H9 (cell line): ENCODE results near the gene GRK4. TPM values are rescaled to one million over a fixed set of nuclear protein-coding genes. Genes with fewer than 3 reads are reported as not detected.

Experiments used
- DNase-seq: peaks from one replicate; pipeline ENCODE4 v3.0.0-alpha.2; 2017
- H2AFZ ChIP-seq: one replicate; pipeline ENCODE4 v1.6.1; 2013; ENCODE audit warnings: mild to moderate bottlenecking, low read length, control low read depth, moderate library complexity
- H2AK5ac ChIP-seq: 2 replicates; pipeline ENCODE4 v1.6.1; 2013; ENCODE audit warnings: low read length, control low read depth, mixed read lengths; ENCODE audit not compliant: insufficient read length
- H2BK120ac ChIP-seq: one replicate; pipeline ENCODE4 v1.6.1; 2013; ENCODE audit warnings: low read depth, mild to moderate bottlenecking, low read length, control low read depth, inconsistent platforms; ENCODE audit not compliant: poor library complexity, severe bottlenecking
- H2BK12ac ChIP-seq: 2 replicates; pipeline ENCODE4 v1.6.1; 2013; ENCODE audit warnings: low read length, control low read depth, mixed read lengths, low read depth; ENCODE audit not compliant: insufficient read length
- H2BK15ac ChIP-seq: 2 replicates; pipeline ENCODE4 v1.6.1; 2013; ENCODE audit warnings: low read depth, low read length, control low read depth
- H2BK20ac ChIP-seq: one replicate; pipeline ENCODE4 v1.6.1; 2013; ENCODE audit warnings: low read depth, mild to moderate bottlenecking, low read length, control low read depth, inconsistent platforms; ENCODE audit not compliant: poor library complexity, severe bottlenecking
- H2BK5ac ChIP-seq: 2 replicates; pipeline ENCODE4 v1.6.1; 2013; ENCODE audit warnings: low read length, control low read depth, mixed read lengths; ENCODE audit not compliant: insufficient read length
- H3K14ac ChIP-seq: 2 replicates; pipeline ENCODE4 v1.6.1; 2013; ENCODE audit warnings: low read length, control low read depth; ENCODE audit not compliant: insufficient read depth
- H3K18ac ChIP-seq: 2 replicates; pipeline ENCODE4 v1.6.1; 2013; ENCODE audit warnings: low read depth, mild to moderate bottlenecking, mixed read lengths, low read length, control low read depth; ENCODE audit not compliant: insufficient read length
- H3K23ac ChIP-seq: 2 replicates; pipeline ENCODE4 v1.6.1; 2013; ENCODE audit warnings: low read length, control low read depth, mixed read lengths, low read depth; ENCODE audit not compliant: insufficient read length
- H3K23me2 ChIP-seq: 2 replicates; pipeline ENCODE4 v1.6.1; 2013; ENCODE audit warnings: low read depth, mild to moderate bottlenecking, mixed read lengths, low read length, control low read depth; ENCODE audit not compliant: insufficient read length, poor library complexity, severe bottlenecking
- H3K27ac ChIP-seq: 2 replicates; pipeline ENCODE4 v1.5.1; 2013; ENCODE audit warnings: low read length, control low read depth, mixed read lengths, low read depth; ENCODE audit not compliant: insufficient read length
- H3K27me3 ChIP-seq: 2 replicates; pipeline ENCODE4 v1.6.1; 2013; ENCODE audit warnings: low read length, control low read depth, inconsistent platforms; ENCODE audit not compliant: insufficient read depth
- H3K4ac ChIP-seq: 2 replicates; pipeline ENCODE4 v1.6.1; 2013; ENCODE audit warnings: low read depth, mild to moderate bottlenecking, control low read depth, inconsistent platforms, low read length, moderate library complexity
- H3K4me1 ChIP-seq: 2 replicates; pipeline ENCODE4 v1.6.1; 2013; ENCODE audit warnings: low read length, control low read depth, inconsistent platforms; ENCODE audit not compliant: insufficient read depth
- H3K4me2 ChIP-seq: 2 replicates; pipeline ENCODE4 v1.6.1; 2013; ENCODE audit warnings: low read length, control low read depth, mixed read lengths; ENCODE audit not compliant: insufficient read length, insufficient read depth
- H3K56ac ChIP-seq: 2 replicates; pipeline ENCODE4 v1.6.1; 2013; ENCODE audit warnings: low read depth, mild to moderate bottlenecking, mixed read lengths, low read length, control low read depth; ENCODE audit not compliant: insufficient read length
- H3K79me1 ChIP-seq: 2 replicates; pipeline ENCODE4 v1.6.1; 2013; ENCODE audit warnings: low read depth, mild to moderate bottlenecking, moderate library complexity, low read length, control low read depth, inconsistent platforms; ENCODE audit not compliant: insufficient read depth, poor library complexity, severe bottlenecking
- H3K79me2 ChIP-seq: 2 replicates; pipeline ENCODE4 v1.6.1; 2013; ENCODE audit warnings: low read length, control low read depth, inconsistent platforms; ENCODE audit not compliant: insufficient read depth
- H3K9ac ChIP-seq: 2 replicates; pipeline ENCODE4 v1.6.1; 2013; ENCODE audit warnings: low read length, control low read depth, mixed read lengths; ENCODE audit not compliant: insufficient read length; ENCODE audit errors: extremely low read depth
- H3K9me3 ChIP-seq: one replicate; pipeline ENCODE4 v1.6.1; 2013; ENCODE audit warnings: low read depth, low read length, inconsistent platforms; ENCODE audit not compliant: control insufficient read depth
- H3T11ph ChIP-seq: one replicate; pipeline ENCODE4 v1.6.1; 2013; ENCODE audit warnings: mild to moderate bottlenecking, low read length, control low read depth, inconsistent platforms
- H4K20me1 ChIP-seq: one replicate; pipeline ENCODE4 v1.6.1; 2013; ENCODE audit not compliant: control insufficient read depth, insufficient read length, insufficient read depth
- H4K5ac ChIP-seq: 2 replicates; pipeline ENCODE4 v1.6.1; 2013; ENCODE audit warnings: low read depth, mild to moderate bottlenecking, mixed read lengths, low read length, control low read depth; ENCODE audit not compliant: insufficient read length
- H4K8ac ChIP-seq: replicated peaks from 2 replicates; pipeline ENCODE4 v1.6.1; 2013; ENCODE audit warnings: low read length, control low read depth, mixed read lengths, low read depth; ENCODE audit not compliant: insufficient read length
- H4K91ac ChIP-seq: 2 replicates; pipeline ENCODE4 v1.6.1; 2013; ENCODE audit warnings: low read depth, mild to moderate bottlenecking, moderate library complexity, mixed read lengths, low read length, control low read depth; ENCODE audit not compliant: insufficient read length
- H3K27ac Mint-ChIP-seq, 3 experiments: 2 replicates in 2 of 3; 3 replicates in 1 of 3; pipeline ENCODE4 v1.8.0; 2020 to 2021; ENCODE audit warnings: mixed read lengths in 3 of 3, mild to moderate bottlenecking in 1 of 3, moderate library complexity in 1 of 3
- H3K27me3 Mint-ChIP-seq: 2 replicates; pipeline ENCODE4 v1.8.0; 2021; ENCODE audit warnings: low read depth, mild to moderate bottlenecking, moderate library complexity, mixed read lengths
- H3K36me3 Mint-ChIP-seq, 3 experiments: 2 replicates in 2 of 3; 3 replicates in 1 of 3; pipeline ENCODE4 v1.8.0; 2020 to 2021; ENCODE audit warnings: low read depth in 3 of 3, mixed read lengths in 3 of 3; ENCODE audit not compliant: insufficient read depth in 1 of 3
- H3K4me1 Mint-ChIP-seq, 2 experiments: 2 replicates each; pipeline ENCODE4 v1.8.0; 2020; ENCODE audit warnings: mixed read lengths in 2 of 2
- H3K4me3 Mint-ChIP-seq, 2 experiments: 2 replicates in 1 of 2; 3 replicates in 1 of 2; pipeline ENCODE4 v1.8.0; 2020 to 2021; ENCODE audit warnings: mild to moderate bottlenecking in 2 of 2, mixed read lengths in 2 of 2, moderate library complexity in 1 of 2
- H3K9me3 Mint-ChIP-seq, 2 experiments: 2 replicates in 1 of 2; 3 replicates in 1 of 2; pipeline ENCODE4 v1.8.0; 2020; ENCODE audit warnings: mild to moderate bottlenecking in 2 of 2, mixed read lengths in 2 of 2, moderate library complexity in 1 of 2
- CTCF ChIP-seq: fragments of 200-600 bp; sonication (generic); conservative IDR thresholded peaks from 3 replicates; pipeline ENCODE4 v1.8.0; 2021; ENCODE audit warnings: antibody characterized with exemption, mild to moderate bottlenecking
- WGBS: extraction: QIAGEN DNeasy Blood & Tissue Kit; methylation state at CpG from one replicate; pipeline ENCODE4 v1.1.7; 2013; ENCODE audit warnings: missing lambda C conversion rate, low lambda C conversion rate, mixed read lengths; ENCODE audit not compliant: insufficient read length; ENCODE audit errors: extremely low coverage; 5-methylcytosine and 5-hydroxymethylcytosine counted together
- total RNA-seq: library from RNA; stranded (reverse); gene quantifications from 2 replicates; pipeline ENCODE4 v1.2.1, GENCODE V29; 2021

Gene GRK4
- total RNA-seq, 1 experiment from 2014 or later, result 4.8 TPM

GRCh38 chr4:3073158-3074077, 110.0 kb downstream of the GRK4 start:
- Mint-ChIP-seq H3K27ac (no peak overlapping the region), H3K9me3 (no peaks in the 10 kb centered on the region), H3K4me3 (peak overlapping the region; percentile 49 to 61; a peak in 4 of 5 replicates), H3K27me3 (peaks cover 3% of the 10 kb centered on the region; the same call in 1 of the 2 replicates), H3K36me3 (no peaks in the 10 kb centered on the region; a peak in 3 of 7 replicates), H3K4me1 (peaks cover 14 to 18% of the 10 kb centered on the region in 2 experiments)
- Histone ChIP-seq H2BK120ac (no peak overlapping the region), H4K91ac (no peak overlapping the region), H3K4me2 (peak overlapping the region; percentile 73), H3K23ac (no peak overlapping the region), H3K4me1 (no peaks in the 10 kb centered on the region; the same call in 1 of the 2 replicates), H3K79me1 (peaks cover 5% of the 10 kb centered on the region), H4K5ac (no peak overlapping the region), H3K79me2 (peaks cover 17% of the 10 kb centered on the region; the same call in 1 of the 2 replicates), H3K9me3 (no peaks in the 10 kb centered on the region), H2AFZ (no peak overlapping the region), H3K23me2 (peaks cover 8% of the 10 kb centered on the region), H3K9ac (no peak overlapping the region), H2BK12ac (no peak overlapping the region), H2BK15ac (no peak overlapping the region), H3T11ph (no peak overlapping the region), H4K8ac (no peak overlapping the region), H4K20me1 (peaks cover 2% of the 10 kb centered on the region), H3K27me3 (no peaks in the 10 kb centered on the region), H3K18ac (peak overlapping the region; percentile 14), H3K27ac (no peak overlapping the region), H3K14ac (0 out of 2 replicates have a peak overlapping the region, but pooled peaks have one; percentile 73), H3K56ac (no peak overlapping the region), H3K4ac (no peak overlapping the region), H2AK5ac (no peak overlapping the region), H2BK5ac (no peak overlapping the region), H2BK20ac (no peak overlapping the region)
- DNase-seq, result peak; percentile 45
- peak; percentile 29; the same call in 1 of the 3 replicates for TF ChIP-seq CTCF
- no CpG with 5 or more reads among the region's 54 CpGs for WGBS
